GM19193 (cell line): ENCODE results near the gene UFSP2.

Experiments
- POLR2A ChIP-seq: IDR thresholded peaks from 4 replicates; pipeline ENCODE4 v1.6.1; 2011; ENCODE audit not compliant: insufficient read depth, insufficient read length; ENCODE audit errors: extremely low read depth

The UFSP2 gene

DNA sequence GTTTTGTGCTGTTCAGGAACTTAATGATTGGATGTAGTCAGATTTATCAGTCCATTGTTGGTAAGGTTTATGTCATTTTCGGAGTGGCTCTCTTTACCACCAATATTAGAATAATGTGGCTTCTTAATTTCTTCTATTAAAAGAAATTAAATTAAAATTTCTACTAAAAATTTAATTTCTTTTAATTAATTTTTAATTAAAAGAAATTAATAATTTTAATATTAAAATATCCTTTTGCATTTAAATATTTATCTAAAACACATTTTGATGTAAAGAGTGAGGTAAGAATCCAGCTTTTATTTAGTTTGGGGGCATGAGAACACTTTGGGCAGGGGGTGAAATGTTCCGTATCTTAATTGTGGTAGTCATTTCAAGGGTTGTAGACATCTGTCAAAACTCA lies 15.7 kb upstream of the UFSP2 start:
- TF ChIP-seq POLR2A, result no peak

- no peak for TF ChIP-seq POLR2A
These were observed 12.0 kb upstream of the UFSP2 start for GRCh38 chr4:185437809-185438208.

GRCh38 chr4:185435466-185435865 lies 9.7 kb upstream of the UFSP2 start:
- TF ChIP-seq POLR2A, result no peak

GRCh38 chr4:185429660-185430059 lies 3.9 kb upstream of the UFSP2 start:
- TF ChIP-seq POLR2A, result no peak

DNA sequence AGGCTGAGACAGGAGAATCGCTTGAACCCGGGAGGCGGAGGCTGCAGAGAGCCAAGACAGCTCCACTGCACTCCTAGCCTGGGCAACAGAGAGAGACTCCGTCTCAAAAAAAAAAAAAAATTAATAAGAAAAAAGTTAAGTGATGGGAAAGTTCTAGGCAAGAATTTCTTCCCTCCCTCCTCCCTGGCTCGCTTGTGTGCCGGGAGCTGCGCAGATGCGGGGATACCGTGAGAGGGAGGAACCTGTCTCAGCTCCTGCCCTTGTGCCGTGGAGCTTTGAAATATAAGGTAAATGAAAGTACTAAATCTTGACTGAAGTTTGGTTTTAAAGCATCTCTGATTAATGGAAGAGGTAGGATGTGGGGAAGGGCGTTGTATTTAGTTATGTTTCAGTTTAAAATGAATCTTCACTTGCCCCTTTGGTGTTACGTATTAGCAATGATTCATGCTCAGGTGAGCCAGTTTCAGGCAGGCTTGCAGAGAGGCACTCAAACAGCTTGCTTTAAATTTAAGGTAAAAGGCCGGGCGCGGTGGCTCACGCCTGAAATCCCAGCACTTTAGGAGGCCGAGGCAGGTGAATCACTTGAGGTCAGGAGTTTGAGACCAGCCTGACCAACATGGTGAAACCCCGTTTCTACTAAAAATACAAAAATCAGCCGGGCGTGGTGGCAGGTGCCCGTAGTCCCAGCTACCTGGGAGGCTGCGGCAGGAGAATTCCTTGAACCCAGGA lies 1.4 kb upstream of the UFSP2 start:
- TF ChIP-seq POLR2A, result no peak

DNA sequence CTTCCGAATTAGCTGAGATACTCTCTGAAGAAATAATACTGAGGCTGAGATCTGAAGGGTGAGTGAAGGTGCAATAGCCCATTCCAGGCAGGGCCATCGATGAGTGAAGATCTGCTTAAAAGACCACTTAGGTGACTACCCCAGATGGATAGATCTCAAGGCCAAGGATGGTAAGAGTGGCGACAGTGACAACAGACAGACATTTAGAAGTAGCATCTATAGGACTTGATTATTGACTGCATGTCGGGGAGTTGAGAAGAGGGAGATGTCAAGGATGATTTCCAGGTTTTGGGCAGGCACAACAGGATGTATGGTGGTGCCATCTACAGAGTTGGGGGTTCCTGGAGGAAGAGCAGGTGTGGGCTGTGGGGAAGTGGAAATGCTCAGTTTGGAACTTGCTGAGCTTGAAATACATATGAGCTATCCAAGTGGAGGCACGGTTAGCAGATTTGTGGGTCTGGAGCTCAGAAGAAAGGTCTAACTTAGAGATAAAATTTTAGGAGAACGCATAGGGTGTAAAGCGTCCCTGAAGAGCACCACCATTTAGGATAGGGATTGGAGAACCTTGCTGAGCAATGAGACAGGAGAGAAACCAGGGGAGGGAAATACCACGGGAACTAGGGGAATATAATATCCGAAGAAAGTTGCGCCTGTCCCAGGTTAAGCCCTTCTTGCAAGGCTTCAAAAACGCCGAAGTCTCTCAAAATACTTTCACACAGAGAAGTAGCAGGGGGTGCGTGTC lies 688 bp downstream of the UFSP2 start:
- no peak for TF ChIP-seq POLR2A

DNA sequence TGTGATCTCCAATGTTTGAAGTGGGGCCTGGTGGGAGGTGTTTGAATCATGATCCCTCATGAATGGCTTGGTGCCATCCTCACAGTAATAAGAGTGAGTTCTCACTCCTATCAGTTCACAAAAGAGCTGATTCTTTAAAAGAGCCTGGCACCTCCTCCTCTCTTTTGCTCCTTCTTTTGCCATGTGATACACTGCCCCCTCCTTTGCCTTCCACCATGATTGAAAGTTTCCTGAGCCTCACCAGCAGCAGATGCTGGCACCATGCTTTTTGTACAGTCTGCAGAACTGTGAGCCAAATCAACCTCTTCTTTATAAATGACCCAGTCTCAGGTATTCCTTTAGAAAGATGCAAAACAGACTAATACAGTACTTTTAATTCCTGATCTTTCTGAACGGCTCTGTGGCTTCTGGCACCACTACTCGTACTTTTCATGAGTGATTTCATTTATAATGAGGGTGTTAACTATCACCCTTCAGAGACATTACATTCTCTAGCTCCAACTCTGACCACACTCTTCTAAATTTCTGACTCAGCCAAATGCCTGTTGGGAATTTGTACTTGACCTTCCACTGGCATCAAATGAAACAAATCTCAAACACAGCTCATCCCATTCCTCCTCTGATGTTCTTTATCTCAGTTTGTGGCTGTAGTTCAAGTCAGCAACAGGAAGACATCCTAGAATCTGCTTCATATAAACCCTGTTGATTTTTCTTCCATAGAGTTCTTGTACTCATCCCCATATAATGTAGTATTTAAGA lies 4.2 kb downstream of the UFSP2 start:
- TF ChIP-seq POLR2A, result no peak

GRCh38 chr4:185416955-185417354 lies 8.8 kb downstream of the UFSP2 start:
- TF ChIP-seq POLR2A, result no peak

- no peak for TF ChIP-seq POLR2A
These were observed 13.4 kb downstream of the UFSP2 start for GRCh38 chr4:185412412-185412811.

DNA sequence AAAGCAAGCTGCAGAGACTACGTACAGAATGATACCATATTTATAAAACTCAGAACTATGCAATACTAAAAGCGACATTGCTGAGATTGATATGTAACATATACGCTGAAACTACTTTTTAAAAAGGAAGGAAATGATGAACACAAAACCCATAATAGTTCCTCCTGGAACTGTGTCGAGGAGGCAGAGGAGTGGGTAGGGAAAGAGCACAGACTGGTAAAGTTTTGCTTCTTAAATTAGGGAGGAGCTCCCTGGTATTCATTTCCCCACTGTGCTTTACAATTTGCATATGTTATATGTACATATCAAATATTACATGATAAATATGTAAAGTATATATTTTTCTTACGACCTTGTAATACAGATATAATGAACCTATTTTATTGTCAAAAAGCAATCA lies 13.9 kb downstream of the UFSP2 start:
- no peak for TF ChIP-seq POLR2A

DNA sequence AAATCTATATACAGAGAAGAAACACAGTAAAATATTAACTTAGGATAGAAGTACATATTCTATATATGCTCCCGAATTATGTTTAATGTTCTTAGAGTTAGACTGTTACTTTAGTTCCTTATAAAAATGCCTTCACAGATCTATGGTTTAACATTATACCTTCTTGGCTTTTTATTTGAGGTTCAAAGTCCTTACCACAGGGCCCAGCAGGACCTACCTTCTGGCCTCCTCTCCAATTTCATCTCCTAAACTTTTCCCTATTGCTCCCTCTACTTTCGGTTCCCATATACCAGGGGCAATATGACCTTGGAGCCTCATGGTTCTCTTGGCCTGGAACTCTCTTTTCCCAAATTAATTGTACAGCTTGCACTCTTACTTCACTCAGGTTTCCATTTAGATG lies 17.3 kb downstream of the UFSP2 start:
- no peak for TF ChIP-seq POLR2A

DNA sequence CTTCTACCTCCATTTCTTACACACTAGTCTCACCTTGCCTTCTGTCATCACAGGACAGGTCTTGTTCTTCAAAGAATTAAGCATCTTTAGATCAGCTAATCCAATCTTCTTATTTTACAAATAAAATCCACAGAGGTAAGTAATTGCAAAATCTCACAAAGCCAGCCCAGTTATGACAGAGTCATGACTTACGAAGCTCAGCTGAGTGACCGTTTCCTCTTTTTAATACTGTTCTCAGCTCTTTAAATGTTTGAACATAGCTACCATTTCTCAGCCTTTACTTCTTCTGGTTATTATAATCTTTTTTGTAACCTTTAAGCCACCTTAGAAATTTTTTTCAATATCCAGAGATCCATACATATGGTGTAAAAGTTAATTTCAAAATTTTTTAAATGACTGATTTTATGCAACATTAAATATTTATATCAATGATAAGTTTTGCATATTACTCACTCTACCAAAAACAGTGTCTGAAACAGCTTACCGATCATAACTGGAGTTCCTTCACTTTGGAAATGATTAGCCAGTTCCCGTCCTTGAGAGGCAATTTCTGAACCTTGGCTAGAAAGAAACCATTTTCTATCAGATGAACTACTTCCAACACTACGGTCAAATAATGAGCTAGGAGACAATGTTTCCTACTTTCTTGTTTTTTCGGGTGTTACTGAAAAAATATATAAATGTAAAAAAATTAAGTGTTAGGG lies 20.3 kb downstream of the UFSP2 start:
- TF ChIP-seq POLR2A, result no peak

GRCh38 chr4:185404031-185404430 lies 21.7 kb downstream of the UFSP2 start:
- no peak for TF ChIP-seq POLR2A

GRCh38 chr4:185399466-185399865 lies 26.3 kb downstream of the UFSP2 start:
- no peak for TF ChIP-seq POLR2A

DNA sequence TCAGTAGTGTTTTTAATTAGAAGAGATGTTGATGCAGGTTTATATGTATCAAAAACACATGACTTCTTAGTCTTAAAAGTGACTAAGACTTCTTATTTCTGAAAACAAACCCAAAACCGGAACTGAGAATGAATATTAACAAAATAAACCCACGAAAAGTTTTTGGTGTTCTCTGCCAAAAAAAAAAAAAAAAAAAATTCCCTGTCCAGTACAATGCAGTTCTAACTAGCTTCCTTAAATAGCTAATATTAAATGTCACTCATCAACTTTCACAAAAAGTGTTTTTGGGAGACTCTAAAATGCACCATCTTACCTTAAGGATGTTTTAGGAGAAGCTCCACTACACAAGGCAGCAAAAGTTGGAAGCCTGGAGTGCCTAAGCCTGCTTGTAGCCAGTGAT lies 27.1 kb downstream of the UFSP2 start:
- TF ChIP-seq POLR2A, result no peak
